Stimulated activated CD4-positive, alpha-beta T cell treated with anti-CD3 and anti-CD28 coated beads, TNF-alpha, amount 100 ng/mL, for 24 hours (primary cell): ENCODE data around the gene INSYN2B.

Source experiments
- DNase-seq, 3 experiments: peaks; one replicate each; pipeline ENCODE4 v3.0.0-alpha.2; 2020; ENCODE audit warnings: low read depth in 3 of 3

INSYN2B gene

DNA sequence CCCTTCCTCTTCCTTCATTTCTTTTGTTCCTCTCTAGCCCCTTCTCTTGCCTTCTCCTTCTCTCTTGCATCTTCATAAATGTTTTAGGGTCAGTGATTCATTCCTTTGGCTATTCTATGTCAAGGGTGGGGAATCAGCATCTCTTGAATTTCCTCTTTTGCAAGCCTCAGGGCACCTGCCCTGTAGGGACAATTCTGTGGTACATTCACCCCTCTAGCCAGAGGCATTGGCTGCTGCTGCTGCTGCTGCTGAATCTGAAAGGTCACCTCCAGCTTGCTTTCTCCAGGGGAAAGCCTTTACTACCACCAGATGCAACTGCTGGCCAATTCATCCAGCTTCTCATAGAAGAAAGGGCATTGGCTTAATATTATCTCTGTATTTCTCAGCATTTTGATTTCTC is 87.3 kb downstream of the INSYN2B start:
- no peak for DNase-seq

GRCh38 chr5:169889572-169889971 is 90.7 kb downstream of the INSYN2B start:
- DNase-seq, result no peak

- DNase-seq, result no peak
These were observed 93.6 kb downstream of the INSYN2B start for GRCh38 chr5:169886677-169887076.

DNA sequence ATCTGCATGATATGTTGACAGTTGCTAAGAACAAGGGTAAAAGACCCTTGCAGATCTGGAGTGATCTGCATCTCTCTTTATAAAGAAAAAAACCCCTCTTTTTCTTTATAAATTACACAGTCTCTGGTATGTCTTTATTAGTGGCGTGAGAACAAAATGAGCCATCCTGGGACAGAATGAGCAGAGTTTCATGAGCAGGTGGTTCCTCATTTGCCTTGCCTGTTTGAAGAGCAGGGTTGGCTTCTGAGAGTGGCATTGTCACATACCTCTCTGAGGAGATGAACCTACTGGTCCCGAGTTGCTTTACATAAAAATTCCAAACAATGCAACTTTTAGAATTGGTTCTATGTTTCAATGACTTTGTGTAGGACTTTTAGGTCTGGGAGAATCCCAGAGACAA is 94.3 kb downstream of the INSYN2B start:
- DNase-seq, result no peak

GRCh38 chr5:169881702-169882303 is 98.5 kb downstream of the INSYN2B start:
- DNase-seq, result no peak

- DNase-seq, result no peak
These were observed 99.5 kb downstream of the INSYN2B start for GRCh38 chr5:169880785-169881184.

DNA sequence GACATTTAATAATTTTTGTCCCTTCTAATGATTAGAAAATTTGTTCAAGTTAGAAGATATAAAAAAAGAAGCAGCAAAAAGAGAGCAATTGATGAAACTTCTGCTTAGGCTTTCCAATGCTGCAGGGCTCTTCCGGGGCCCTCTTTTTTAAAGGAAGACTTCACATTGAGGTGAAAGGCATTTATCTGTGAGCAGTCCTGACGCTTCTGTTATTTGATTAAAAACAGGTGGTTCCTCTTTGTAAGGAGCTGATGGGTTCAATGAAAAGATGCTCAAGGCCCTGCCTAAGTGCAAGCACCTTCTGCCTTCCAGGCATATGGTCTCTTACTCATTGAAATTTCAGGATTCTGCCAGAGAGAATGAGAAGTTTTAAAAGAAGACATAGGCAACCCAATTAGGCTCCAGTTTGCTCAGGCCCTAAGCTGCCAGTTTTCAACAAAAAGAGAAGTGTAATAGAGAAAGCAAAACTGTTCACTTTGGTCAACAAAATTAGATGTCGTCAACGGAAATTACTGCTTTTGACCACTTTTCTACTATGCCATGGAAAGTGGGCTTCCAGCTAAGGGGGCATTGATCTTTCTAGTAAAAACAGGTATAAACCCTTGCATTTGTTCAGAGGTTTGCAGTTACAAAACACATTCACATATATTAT is 100.2 kb downstream of the INSYN2B start:
- no peak for DNase-seq

- DNase-seq, result no peak
These were observed 103.9 kb downstream of the INSYN2B start for GRCh38 chr5:169876386-169876785.

GRCh38 chr5:169875731-169876130 is 104.6 kb downstream of the INSYN2B start:
- no peak for DNase-seq

- no peak for DNase-seq
These were observed 105.1 kb downstream of the INSYN2B start for GRCh38 chr5:169875091-169875728.

GRCh38 chr5:169874621-169875020 is 105.7 kb downstream of the INSYN2B start:
- no peak for DNase-seq

- DNase-seq, result no peak
These were observed 106.7 kb downstream of the INSYN2B start for GRCh38 chr5:169873642-169874041.

DNA sequence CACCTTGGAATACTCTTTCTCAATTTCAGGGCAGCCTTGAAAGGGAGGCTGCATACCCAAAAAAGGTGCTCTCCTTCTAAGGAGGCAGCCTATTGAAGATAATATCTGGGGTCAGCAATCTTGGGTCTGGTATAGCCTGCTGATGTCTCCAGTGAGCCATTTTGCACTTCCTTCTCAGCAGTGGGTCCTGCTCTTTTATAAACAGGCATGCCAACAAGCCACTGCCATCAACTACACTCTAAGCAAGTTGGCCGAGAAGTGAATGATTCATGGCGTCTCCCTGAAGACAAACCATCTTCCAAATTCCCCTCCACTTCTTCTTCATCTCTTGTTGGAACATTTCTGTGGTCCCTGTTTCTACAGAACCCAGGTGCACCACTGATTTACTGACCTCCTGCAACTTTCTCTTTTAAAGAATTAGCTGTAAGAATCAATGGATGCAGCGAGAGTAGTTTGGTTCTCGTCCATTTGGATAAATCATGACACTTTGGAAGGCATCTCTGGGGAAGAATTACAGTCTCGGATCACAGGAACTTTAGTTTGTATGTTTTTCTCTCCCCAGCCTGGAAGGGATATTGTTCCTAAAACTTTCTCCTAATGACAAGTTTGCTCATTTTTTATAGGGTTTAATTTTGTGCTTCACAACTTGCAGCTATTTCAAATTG is 108.3 kb downstream of the INSYN2B start:
- DNase-seq, result no peak

DNA sequence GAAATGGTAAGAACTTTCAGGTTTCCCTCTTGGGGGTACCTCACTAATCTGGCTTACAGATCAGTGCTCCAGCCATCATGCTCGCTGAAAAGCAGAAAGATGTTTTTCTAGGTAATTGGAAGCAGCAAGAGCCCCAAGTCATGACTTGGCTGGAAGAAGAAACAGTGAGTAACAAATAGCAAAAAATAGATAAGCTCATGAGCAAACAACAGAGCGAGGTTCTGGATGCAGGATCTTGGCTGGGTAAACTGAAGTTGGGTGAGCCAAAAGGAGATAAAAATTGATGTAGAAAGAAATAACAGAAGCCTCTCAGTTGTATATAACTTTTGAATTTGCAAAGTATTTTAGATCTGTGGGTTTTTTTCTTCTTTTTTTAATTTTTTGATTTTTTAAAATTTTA is 110.1 kb downstream of the INSYN2B start:
- no peak for DNase-seq

DNA sequence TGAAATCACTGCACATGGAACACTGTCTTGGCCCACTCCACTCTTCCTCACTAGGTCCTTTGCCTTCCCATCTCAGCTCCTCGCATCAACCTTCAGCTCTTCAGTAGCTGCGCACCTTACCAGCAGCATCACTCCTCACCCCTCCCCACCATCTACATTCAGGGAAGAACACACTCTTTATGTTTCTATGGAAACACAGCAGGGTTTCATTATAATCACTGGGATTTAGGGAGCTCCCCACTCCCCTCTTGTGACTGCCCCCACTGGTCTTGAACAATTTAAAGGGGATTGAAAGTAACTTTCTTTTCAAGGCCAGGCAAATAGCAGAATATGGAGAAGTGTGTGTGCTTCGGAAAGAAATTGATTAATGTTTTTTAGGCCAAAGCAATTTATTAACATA is 111.2 kb downstream of the INSYN2B start:
- DNase-seq, result no peak

- DNase-seq, result no peak
These were observed 112.9 kb downstream of the INSYN2B start for GRCh38 chr5:169867347-169867746.

GRCh38 chr5:169864483-169864882 is 115.8 kb downstream of the INSYN2B start:
- DNase-seq, result no peak

DNA sequence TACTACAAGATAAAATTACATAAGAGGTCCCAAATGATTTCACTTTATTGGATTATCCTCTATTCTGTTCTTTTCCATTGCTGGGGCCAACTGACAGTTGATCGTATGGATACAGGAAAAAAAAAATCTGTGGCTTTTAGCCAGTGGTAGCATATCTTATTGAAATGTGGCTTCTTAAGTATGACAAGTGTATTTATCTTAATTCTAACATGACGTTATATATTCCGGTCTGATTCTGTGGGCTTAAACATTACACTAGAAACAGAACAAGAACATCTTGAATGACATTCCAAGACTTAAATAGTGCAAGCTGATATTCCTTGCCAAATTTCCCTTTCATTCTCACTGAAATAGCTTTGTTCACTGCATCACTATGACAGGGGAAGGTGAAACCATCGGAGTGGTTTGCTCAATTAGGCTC is 117.9 kb downstream of the INSYN2B start:
- no peak for DNase-seq

DNA sequence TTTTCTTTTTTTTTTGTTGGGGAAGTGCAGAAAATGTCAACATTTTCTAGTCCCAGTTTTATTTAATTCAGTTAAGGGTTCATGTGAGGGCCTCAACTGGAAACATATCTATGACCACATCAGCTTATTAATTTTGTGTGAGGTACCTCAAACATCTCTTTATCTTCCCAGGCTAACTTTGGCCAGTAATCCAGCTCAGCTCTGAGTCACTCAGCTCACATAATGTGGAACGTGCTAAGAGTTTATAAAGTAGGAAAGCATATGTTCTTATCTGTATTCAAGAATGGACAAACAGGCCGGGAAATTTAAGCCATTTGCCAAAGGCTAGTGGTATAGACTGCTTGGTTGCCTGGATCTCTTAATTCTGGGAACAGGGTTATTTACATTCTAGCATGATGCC is 118.4 kb downstream of the INSYN2B start:
- DNase-seq, result no peak

DNA sequence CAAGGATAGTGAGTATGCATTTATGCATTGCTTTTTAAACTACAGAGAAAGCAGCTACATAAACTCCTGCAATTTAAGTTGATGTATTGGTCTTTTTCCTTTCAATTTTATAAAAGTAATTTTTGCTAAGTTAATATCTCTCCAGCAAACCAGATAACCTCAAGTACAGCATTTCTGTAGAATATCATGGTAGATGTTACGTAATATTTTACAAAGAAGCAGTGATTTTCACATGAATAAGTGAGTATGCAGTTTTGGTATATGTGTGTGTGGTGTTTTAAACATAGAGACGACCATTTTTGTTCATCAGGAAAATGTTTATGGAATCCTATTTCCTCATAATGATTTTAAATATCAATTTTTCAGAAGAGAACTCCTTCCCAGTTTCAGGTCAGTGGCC is 118.9 kb downstream of the INSYN2B start:
- DNase-seq, result no peak

DNA sequence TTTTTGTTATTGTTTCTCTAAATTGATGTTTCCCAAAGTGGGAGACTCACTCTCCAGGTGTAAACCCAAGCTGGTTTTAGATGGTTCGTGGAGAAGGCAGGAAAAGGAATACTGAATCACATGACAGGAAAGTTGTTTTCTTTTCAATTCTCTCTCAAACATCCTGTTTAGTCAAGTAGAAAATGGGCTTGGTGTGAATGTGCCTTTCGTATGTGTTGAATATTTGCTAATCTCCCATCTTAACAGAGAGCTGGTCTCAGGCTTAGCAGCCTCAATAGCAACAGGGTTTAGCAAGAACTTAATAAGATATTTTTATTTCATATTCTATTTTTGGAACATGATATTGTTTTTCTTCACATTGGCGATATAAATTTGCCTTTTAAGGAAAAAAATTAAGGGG is 119.7 kb downstream of the INSYN2B start:
- DNase-seq, result no peak

DNA sequence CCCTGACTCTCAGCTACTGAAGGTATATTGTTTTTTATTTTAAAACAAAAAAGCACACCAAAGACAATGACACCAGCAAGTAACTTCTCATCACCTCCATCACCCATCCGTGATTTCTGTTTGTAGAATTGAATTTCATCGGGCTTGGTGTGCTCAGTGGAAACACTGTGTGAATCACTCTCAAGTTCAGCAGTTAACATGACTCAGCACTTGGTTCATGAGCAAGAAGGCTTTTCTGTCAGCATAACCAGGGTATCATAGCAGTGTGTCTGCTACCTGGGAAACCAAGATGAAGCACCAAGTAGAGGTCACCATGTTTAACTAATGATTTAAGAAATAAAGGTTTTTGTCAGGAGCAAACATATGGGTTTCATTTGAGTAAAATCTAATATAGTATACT is 123.7 kb downstream of the INSYN2B start:
- DNase-seq, result no peak

DNA sequence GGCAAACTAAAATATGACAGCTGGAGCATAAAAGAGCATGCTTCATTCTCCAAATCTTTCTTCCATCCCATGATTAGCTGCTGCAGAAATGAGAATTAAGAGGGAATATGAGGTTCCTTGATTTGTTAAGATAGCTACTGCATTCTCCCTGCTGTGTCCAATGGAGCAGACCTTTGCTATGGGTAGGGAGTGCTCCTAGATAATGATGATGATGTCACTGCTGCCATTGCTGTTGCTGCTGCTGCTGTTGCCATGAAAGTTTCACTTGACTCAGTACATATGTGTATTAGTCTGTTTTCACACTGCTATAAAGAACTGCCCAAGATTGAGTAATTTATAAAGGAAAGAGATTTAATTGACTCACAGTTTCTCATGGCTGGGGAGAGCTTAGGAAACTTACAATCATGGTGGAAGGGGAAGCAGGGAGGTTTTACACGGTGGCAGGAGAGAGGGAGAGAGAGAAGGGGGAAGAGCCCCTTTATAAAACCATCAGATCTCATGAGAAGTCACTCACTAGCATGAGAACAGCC is 128.9 kb downstream of the INSYN2B start:
- DNase-seq, result no peak
